OCI-LY3 (cell line): Measurements from ENCODE around the gene MAMDC2.

Experiments
- EZH2phosphoT487 ChIP-seq: fragments of 200-600 bp; shearing (Covaris generic); IDR thresholded peaks from 2 replicates; pipeline ENCODE4 v1.6.1; 2018; ENCODE audit warnings: antibody characterized with exemption, mixed run types, low read depth
- TF ChIP-seq, protein P1 (sequence below): fragments of 200-600, 300-600 bp; sonication (generic); IDR thresholded peaks from 2 replicates; pipeline ENCODE4 v1.5.1; 2014; ENCODE audit warnings: antibody characterized with exemption, low read length, low read depth

DNA sequence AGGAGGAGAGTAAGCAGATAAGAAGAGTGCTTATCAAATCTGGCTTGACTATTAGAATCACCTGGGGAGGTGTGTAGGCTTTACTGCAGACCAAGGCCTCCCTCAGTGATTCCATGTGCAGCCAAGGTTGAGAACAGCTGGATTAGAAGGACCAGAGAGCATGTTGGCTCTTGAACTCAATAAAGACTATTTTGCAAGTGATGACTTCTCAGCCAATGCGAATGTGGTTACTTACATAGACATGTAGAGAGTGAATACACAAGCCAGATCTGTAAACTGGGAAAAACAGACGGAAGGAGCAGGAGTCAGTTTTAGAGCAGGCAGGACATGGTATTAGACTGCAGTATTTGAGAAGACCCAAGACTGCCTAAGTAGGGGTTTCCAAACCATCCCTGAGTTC is 48.5 kb downstream of the MAMDC2 start:
- TF ChIP-seq, protein P1, sequence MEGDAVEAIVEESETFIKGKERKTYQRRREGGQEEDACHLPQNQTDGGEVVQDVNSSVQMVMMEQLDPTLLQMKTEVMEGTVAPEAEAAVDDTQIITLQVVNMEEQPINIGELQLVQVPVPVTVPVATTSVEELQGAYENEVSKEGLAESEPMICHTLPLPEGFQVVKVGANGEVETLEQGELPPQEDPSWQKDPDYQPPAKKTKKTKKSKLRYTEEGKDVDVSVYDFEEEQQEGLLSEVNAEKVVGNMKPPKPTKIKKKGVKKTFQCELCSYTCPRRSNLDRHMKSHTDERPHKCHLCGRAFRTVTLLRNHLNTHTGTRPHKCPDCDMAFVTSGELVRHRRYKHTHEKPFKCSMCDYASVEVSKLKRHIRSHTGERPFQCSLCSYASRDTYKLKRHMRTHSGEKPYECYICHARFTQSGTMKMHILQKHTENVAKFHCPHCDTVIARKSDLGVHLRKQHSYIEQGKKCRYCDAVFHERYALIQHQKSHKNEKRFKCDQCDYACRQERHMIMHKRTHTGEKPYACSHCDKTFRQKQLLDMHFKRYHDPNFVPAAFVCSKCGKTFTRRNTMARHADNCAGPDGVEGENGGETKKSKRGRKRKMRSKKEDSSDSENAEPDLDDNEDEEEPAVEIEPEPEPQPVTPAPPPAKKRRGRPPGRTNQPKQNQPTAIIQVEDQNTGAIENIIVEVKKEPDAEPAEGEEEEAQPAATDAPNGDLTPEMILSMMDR, result no peak
- no peak for TF ChIP-seq EZH2phosphoT487
